Hepatocyte (in vitro differentiated cells): Measurements from ENCODE around the gene KLHL11. TPM values are rescaled to one million over a fixed set of nuclear protein-coding genes. Genes with fewer than 3 reads are reported as not detected.
A peak's percentile ranks its signal among the peaks of the same experiment; 100 is the strongest.

Experiments
- DNase-seq: peaks from one replicate; pipeline ENCODE4 v3.0.0-alpha.2; 2016; ENCODE audit warnings: low spot score
- H2AFZ ChIP-seq: fragments of 200-600 bp; sonication (generic); 2 replicates; pipeline ENCODE4 v1.6.0; 2016; ENCODE audit warnings: antibody characterized with exemption, mild to moderate bottlenecking
- H3K27ac ChIP-seq: fragments of 200-600 bp; sonication (generic); 2 replicates; pipeline ENCODE4 v1.5.1; 2016; ENCODE audit warnings: mild to moderate bottlenecking
- H3K27me3 ChIP-seq: fragments of 200-600 bp; sonication (generic); 2 replicates; pipeline ENCODE4 v1.6.1; 2016
- H3K36me3 ChIP-seq: fragments of 200-600 bp; sonication (generic); replicated peaks from 2 replicates; pipeline ENCODE4 v1.5.1; 2016; ENCODE audit warnings: low read depth; ENCODE audit not compliant: insufficient read depth
- H3K4me1 ChIP-seq: fragments of 200-600 bp; sonication (generic); 2 replicates; pipeline ENCODE4 v1.5.1; 2016; ENCODE audit warnings: mild to moderate bottlenecking, moderate library complexity; ENCODE audit not compliant: insufficient read depth
- H3K4me2 ChIP-seq: fragments of 200-600 bp; sonication (generic); 2 replicates; pipeline ENCODE4 v1.6.0; 2016
- H3K4me3 ChIP-seq: fragments of 200-600 bp; sonication (generic); 2 replicates; pipeline ENCODE4 v1.5.1; 2016; ENCODE audit warnings: mild to moderate bottlenecking
- H3K79me2 ChIP-seq: fragments of 200-600 bp; sonication (generic); 2 replicates; pipeline ENCODE4 v1.6.0; 2017; ENCODE audit warnings: mild to moderate bottlenecking
- H3K9me2 ChIP-seq: fragments of 200-600 bp; sonication (generic); replicated peaks from 2 replicates; pipeline ENCODE4 v1.6.0; 2017; ENCODE audit warnings: mild to moderate bottlenecking; ENCODE audit not compliant: insufficient read depth
- H3K9me3 ChIP-seq: fragments of 200-600 bp; sonication (generic); 2 replicates; pipeline ENCODE4 v1.5.1; 2016; ENCODE audit warnings: low read depth, mild to moderate bottlenecking
- H4K20me1 ChIP-seq: fragments of 200-600 bp; sonication (generic); 2 replicates; pipeline ENCODE4 v1.6.0; 2016; ENCODE audit warnings: mild to moderate bottlenecking; ENCODE audit not compliant: insufficient read depth, poor library complexity, severe bottlenecking
- CTCF ChIP-seq: fragments of 200-600 bp; sonication (generic); IDR thresholded peaks from 2 replicates; pipeline ENCODE4 v1.5.1; 2016; ENCODE audit warnings: antibody characterized with exemption, mild to moderate bottlenecking; ENCODE audit not compliant: poor library complexity
- EZH2 ChIP-seq: fragments of 200-600 bp; sonication (generic); IDR thresholded peaks from 2 replicates; pipeline ENCODE4 v1.6.1; 2016; ENCODE audit warnings: antibody characterized with exemption, mild to moderate bottlenecking, borderline replicate concordance
- EZH2phosphoT487 ChIP-seq: fragments of 200-600 bp; sonication (generic); IDR thresholded peaks from one replicate; pipeline ENCODE4 v1.6.1; 2018; ENCODE audit warnings: antibody characterized with exemption, mild to moderate bottlenecking, low read depth, moderate library complexity; ENCODE audit not compliant: unreplicated experiment, severe bottlenecking
- WGBS: methylation state at CpG from one replicate; pipeline ENCODE4 v1.1.6; 2016; ENCODE audit warnings: low lambda C conversion rate; ENCODE audit errors: missing lambda C conversion rate; 5-methylcytosine and 5-hydroxymethylcytosine counted together
- polyA plus RNA-seq: library from polyadenylated mRNA; unstranded; fragments of >200 nt; fragmentation: Nextera tagmentation; extraction: Ambion mirVana; gene quantifications from 2 replicates; pipeline ENCODE4 v1.2.1, GENCODE V29; 2016
- total RNA-seq: library from RNA; depleted of rRNA; stranded (reverse); fragments of >200 nt; gene quantifications from 2 replicates; pipeline ENCODE4 v1.2.3, GENCODE V29; 2014

Gene KLHL11
- total and polyA plus RNA-seq, 2 experiments from 2014 or later: 10.0 to 25.2 TPM

GRCh38 chr17:41907633-41908539 is 42.7 kb upstream of the KLHL11 start:
- Histone ChIP-seq H3K9me3 (no peaks in the 10 kb centered on the region), H3K9me2 (no peaks in the 10 kb centered on the region), H3K4me3 (no peak overlapping the region), H2AFZ (no peak overlapping the region), H3K36me3 (no peaks in the 10 kb centered on the region), H3K79me2 (peaks cover 30% of the 10 kb centered on the region), H3K4me1 (peaks cover 12% of the 10 kb centered on the region), H3K27me3 (no peaks in the 10 kb centered on the region), H3K4me2 (peak overlapping the region; percentile 23), H4K20me1 (peaks cover 6% of the 10 kb centered on the region), H3K27ac (peak overlapping the region; percentile 79)
- 67% methylated on average over 14 of the region's 14 CpGs for WGBS
- TF ChIP-seq EZH2phosphoT487 (no peak), EZH2 (no peak), CTCF (no peak)
- DNase-seq: peak; percentile 85

GRCh38 chr17:41907185-41907556 is 41.9 kb upstream of the KLHL11 start:
- DNase-seq: no peak
- 89% methylated on average over 8 of the region's 8 CpGs for WGBS

GRCh38 chr17:41906465-41907184 is 41.4 kb upstream of the KLHL11 start:
- no peak overlapping the region for H3K4me2 ChIP-seq
- no peak overlapping the region for H3K4me3 ChIP-seq
- no peaks in the 10 kb centered on the region for H4K20me1 ChIP-seq
- H3K4me1 ChIP-seq: peaks cover 12% of the 10 kb centered on the region
- TF ChIP-seq EZH2phosphoT487: no peak
- TF ChIP-seq EZH2: no peak
- no peak for TF ChIP-seq CTCF
- no peaks in the 10 kb centered on the region for H3K9me3 ChIP-seq
- H3K79me2 ChIP-seq: peaks cover 18% of the 10 kb centered on the region
- H3K27ac ChIP-seq: no peak overlapping the region
- H3K9me2 ChIP-seq: no peaks in the 10 kb centered on the region
- H3K27me3 ChIP-seq: no peaks in the 10 kb centered on the region
- no peak overlapping the region for H2AFZ ChIP-seq
- no peak for DNase-seq
- no peaks in the 10 kb centered on the region for H3K36me3 ChIP-seq
- 90% methylated on average over 15 of the region's 15 CpGs for WGBS

More at GRCh38 chr17:41907185-41907556, 41.9 kb upstream of the KLHL11 start:
- H3K4me1 ChIP-seq: peaks cover 12% of the 10 kb centered on the region
- H3K4me3 ChIP-seq: no peak overlapping the region
- peak overlapping the region; percentile 69 for H3K27ac ChIP-seq
- H3K4me2 ChIP-seq: no peak overlapping the region
- peaks cover 23% of the 10 kb centered on the region for H3K79me2 ChIP-seq
- no peak overlapping the region for H2AFZ ChIP-seq
- no peaks in the 10 kb centered on the region for H3K36me3 ChIP-seq
- H3K27me3 ChIP-seq: no peaks in the 10 kb centered on the region
- no peaks in the 10 kb centered on the region for H3K9me3 ChIP-seq
- TF ChIP-seq EZH2 (no peak), CTCF (no peak), EZH2phosphoT487 (no peak)
- H3K9me2 ChIP-seq: no peaks in the 10 kb centered on the region
- no peaks in the 10 kb centered on the region for H4K20me1 ChIP-seq
